Esophagus squamous epithelium (tissue), 4 donors: ENCODE data around the gene WDR82.

Experiments
- CTCF ChIP-seq, 6 experiments: fragments of 450-650 bp in 4 of 6; fragments of 200-600 bp in 2 of 6; sonication (generic) in 2 of 6; IDR thresholded peaks; one replicate each; pipeline ENCODE4 v1.5.1; 2016 to 2019; ENCODE audit warnings: antibody characterized with exemption in 6 of 6, mild to moderate bottlenecking in 4 of 6, moderate library complexity in 4 of 6
- POLR2A ChIP-seq, 4 donors: fragments of 450-650 bp; IDR thresholded peaks; one replicate each; pipeline ENCODE4 v1.6.1; 2017; ENCODE audit warnings: antibody characterized with exemption in 4 of 4, mild to moderate bottlenecking in 4 of 4, moderate library complexity in 3 of 4

GRCh38 chr3:52277071-52277964 is 1.1 kb downstream of the WDR82 start:
- TF ChIP-seq CTCF (IDR thresholded peaks at IDR 0.05) (no peak), POLR2A (IDR thresholded peaks at IDR 0.05) (peak in 2 of 4 donors; percentile 39 to 70)
